Measurements from ENCODE around the gene NOL12. TPM values are rescaled to one million over a fixed set of nuclear protein-coding genes. Genes with fewer than 3 reads are reported as not detected.

Gene NOL12
- total RNA-seq, 1 donor from 2014 or later: 9.9 TPM

GRCh38 chr22:37657590-37658132, 28.5 kb upstream of the NOL12 start:
- no peaks in the 10 kb centered on the region for H3K36me3 Mint-ChIP-seq (ENCODE audit: unreplicated experiment)
- H3K4me3 Mint-ChIP-seq (ENCODE audit: unreplicated experiment): peak overlapping the region; percentile 94
- H3K27ac Mint-ChIP-seq (ENCODE audit: unreplicated experiment): peak overlapping the region; percentile 99
- TF ChIP-seq CTCF (IDR thresholded peaks at IDR 0.05; ENCODE audit: partially characterized antibody, unreplicated experiment): no peak
- peaks cover 12% of the 10 kb centered on the region for H3K9me3 Mint-ChIP-seq (ENCODE audit: unreplicated experiment)
- peaks cover 26% of the 10 kb centered on the region for H3K4me1 Mint-ChIP-seq (ENCODE audit: low read depth, unreplicated experiment)
- no peak for DNase-seq
- H3K27me3 Mint-ChIP-seq (ENCODE audit: unreplicated experiment): peaks cover 14% of the 10 kb centered on the region

DNA sequence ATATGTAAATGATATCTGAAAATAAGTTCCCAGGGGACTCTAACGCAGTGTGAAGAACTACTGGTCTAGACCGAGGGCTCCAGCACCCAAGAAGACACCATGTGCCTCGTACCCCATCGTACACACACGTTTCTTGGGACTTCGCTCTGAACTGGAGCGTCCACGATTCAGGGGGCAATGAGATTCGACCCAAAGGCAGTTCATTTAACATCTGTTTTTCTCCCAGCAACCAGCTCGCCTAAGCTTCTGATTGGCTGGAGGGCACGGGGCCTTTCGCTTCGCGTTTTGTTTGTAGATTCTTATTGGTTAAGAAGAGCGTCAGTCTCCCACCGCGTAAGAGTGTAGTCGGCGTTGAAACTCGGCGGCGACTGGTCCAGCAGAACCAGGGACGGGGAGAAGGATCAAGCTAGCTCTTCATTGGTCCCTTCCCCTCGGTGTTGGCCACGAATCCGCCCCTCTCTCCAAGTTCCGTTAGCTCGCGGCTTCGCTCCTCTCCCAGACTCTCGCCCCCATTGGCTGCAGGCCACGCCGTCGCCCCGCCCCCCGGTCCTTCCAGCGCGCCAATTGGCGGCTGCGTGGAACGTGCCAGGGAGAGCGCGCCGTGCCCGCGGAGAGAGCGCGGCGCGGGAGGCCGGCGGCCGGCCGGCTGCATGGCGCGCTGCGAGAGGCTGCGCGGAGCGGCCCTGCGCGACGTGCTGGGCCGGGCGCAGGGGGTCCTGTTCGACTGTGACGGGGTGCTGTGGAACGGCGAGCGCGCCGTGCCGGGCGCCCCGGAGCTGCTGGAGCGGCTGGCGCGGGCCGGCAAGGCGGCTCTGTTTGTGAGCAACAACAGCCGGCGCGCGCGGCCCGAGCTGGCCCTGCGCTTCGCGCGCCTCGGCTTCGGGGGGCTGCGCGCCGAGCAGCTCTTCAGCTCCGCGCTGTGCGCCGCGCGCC, 27.7 kb upstream of the NOL12 start, which contains the start of gene PDXP:
Gene PDXP (plus strand): TSS at position 591 of the 933 bp plus-strand sequence. CDS start 60 bp downstream, at position 651.
- peak; percentile 99 for DNase-seq
- TF ChIP-seq CTCF (IDR thresholded peaks at IDR 0.05; ENCODE audit: partially characterized antibody, unreplicated experiment): no peak
- H3K36me3 Mint-ChIP-seq (ENCODE audit: unreplicated experiment): no peaks in the 10 kb centered on the region
- H3K4me3 Mint-ChIP-seq (ENCODE audit: unreplicated experiment): peak within 1 kb of the TSS; percentile 94
- H3K27me3 Mint-ChIP-seq (ENCODE audit: unreplicated experiment): peaks cover 14% of the 10 kb centered on the region
- H3K27ac Mint-ChIP-seq (ENCODE audit: unreplicated experiment): peak within 1 kb of the TSS; percentile 100
- peaks cover 12% of the 10 kb centered on the region for H3K9me3 Mint-ChIP-seq (ENCODE audit: unreplicated experiment)
- H3K4me1 Mint-ChIP-seq (ENCODE audit: low read depth, unreplicated experiment): peaks cover 27% of the 10 kb centered on the region

GRCh38 chr22:37659066-37659896, 26.9 kb upstream of the NOL12 start:
- Mint-ChIP-seq H3K4me1 (ENCODE audit: low read depth, unreplicated experiment) (peaks cover 29% of the 10 kb centered on the region), H3K9me3 (ENCODE audit: unreplicated experiment) (peaks cover 12% of the 10 kb centered on the region), H3K4me3 (ENCODE audit: unreplicated experiment) (peak overlapping the region; percentile 92), H3K27me3 (ENCODE audit: unreplicated experiment) (peaks cover 14% of the 10 kb centered on the region), H3K36me3 (ENCODE audit: unreplicated experiment) (no peaks in the 10 kb centered on the region), H3K27ac (ENCODE audit: unreplicated experiment) (peak overlapping the region; percentile 100)
- TF ChIP-seq CTCF (IDR thresholded peaks at IDR 0.05; ENCODE audit: partially characterized antibody, unreplicated experiment): no peak
- no peak for DNase-seq

DNA sequence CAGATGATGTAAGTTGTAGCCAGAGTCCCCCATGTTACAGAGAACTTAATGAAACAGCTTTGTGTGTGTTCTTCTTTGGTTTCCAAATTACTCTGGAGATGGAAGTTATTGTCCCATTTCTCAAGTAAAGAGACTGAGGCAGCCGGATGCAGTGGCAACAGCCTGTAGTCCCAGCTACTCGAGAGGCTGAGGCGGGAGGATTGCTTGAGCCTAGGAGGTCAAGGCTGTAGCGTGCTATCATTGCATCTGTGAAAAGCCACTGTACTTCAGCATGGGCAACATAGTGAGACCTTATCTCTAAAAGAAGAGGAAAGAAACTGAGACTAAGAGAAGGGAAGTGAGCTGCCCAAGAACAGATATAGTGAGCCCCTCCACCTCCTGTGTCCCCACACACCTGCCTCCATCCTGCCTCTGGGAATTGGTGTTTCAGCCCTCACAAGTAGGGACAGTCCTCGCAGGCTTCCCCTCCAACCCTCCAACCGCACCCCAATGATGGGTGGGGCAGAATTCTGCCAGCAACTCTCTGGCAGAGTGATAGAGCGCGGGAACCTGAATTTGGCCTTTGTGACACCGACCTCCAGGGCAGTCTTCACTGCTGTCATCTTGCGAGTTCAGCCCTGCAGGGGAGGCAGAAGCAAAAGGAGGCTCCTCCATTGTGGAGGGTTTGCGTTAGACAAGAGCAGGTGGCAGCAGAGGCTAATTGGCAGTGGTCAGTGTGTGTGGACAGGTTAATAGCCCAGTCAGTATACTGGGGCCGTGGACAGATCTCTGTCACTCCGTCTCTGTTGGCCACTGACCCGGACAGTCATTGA, 26.0 kb upstream of the NOL12 start:
- Mint-ChIP-seq H3K27ac (ENCODE audit: unreplicated experiment) (peak overlapping the region; percentile 100), H3K36me3 (ENCODE audit: unreplicated experiment) (no peaks in the 10 kb centered on the region), H3K4me1 (ENCODE audit: low read depth, unreplicated experiment) (peaks cover 30% of the 10 kb centered on the region), H3K27me3 (ENCODE audit: unreplicated experiment) (peaks cover 14% of the 10 kb centered on the region), H3K9me3 (ENCODE audit: unreplicated experiment) (peaks cover 12% of the 10 kb centered on the region), H3K4me3 (ENCODE audit: unreplicated experiment) (peak overlapping the region; percentile 92)
- DNase-seq: no peak
- no peak for TF ChIP-seq CTCF (IDR thresholded peaks at IDR 0.05; ENCODE audit: partially characterized antibody, unreplicated experiment)

Data from glutamatergic neuron (in vitro differentiated cells).